ENCODE data around the gene DMBX1.

- TF ChIP-seq CTCF (conservative IDR thresholded peaks at IDR 0.05; ENCODE audit: low read length) (no peak), EZH2phosphoT487 (IDR thresholded peaks at IDR 0.05; ENCODE audit: borderline replicate concordance, low read depth, low read length) (no peak)
These were observed 2.7 kb downstream of the DMBX1 start for GRCh38 chr1:46492269-46492853.

All from OCI-LY7 (cell line).